HG03103 (cell line): Measurements from ENCODE around the gene EFCAB6.
"Not testable (repeated sequence)": the region's sequence is repeated elsewhere in the genome, so short reads cannot be mapped to it uniquely, and the experiment has no call there.

ENCODE experiments used
- ATAC-seq: cut with Tn5 transposase; IDR thresholded peaks from one replicate; pipeline ENCODE4 v1.9.1; 2021; ENCODE audit warnings: low read depth; ENCODE audit not compliant: unreplicated experiment

The EFCAB6 gene

GRCh38 chr22:43656581-43656980 lies 155.5 kb downstream of the EFCAB6 start:
- not testable (repeated sequence) for ATAC-seq

GRCh38 chr22:43654271-43654670 lies 157.8 kb downstream of the EFCAB6 start:
- no peak for ATAC-seq

GRCh38 chr22:43652845-43653244 lies 159.3 kb downstream of the EFCAB6 start:
- no peak for ATAC-seq

- no peak for ATAC-seq
These were observed 168.7 kb downstream of the EFCAB6 start for GRCh38 chr22:43643387-43643786.

- no peak for ATAC-seq
These were observed 169.5 kb downstream of the EFCAB6 start for GRCh38 chr22:43642319-43643206.

GRCh38 chr22:43639228-43639948 lies 172.7 kb downstream of the EFCAB6 start:
- ATAC-seq: no peak

GRCh38 chr22:43637275-43638260 lies 174.5 kb downstream of the EFCAB6 start:
- no peak for ATAC-seq

GRCh38 chr22:43636086-43636485 lies 176.0 kb downstream of the EFCAB6 start:
- no peak for ATAC-seq

GRCh38 chr22:43635101-43635500 lies 177.0 kb downstream of the EFCAB6 start:
- no peak for ATAC-seq

GRCh38 chr22:43634316-43634715 lies 177.8 kb downstream of the EFCAB6 start:
- ATAC-seq: no peak

- no peak for ATAC-seq
These were observed 178.3 kb downstream of the EFCAB6 start for GRCh38 chr22:43633631-43634285.

- ATAC-seq: no peak
These were observed 180.3 kb downstream of the EFCAB6 start for GRCh38 chr22:43631846-43632245.

- no peak for ATAC-seq
These were observed 180.9 kb downstream of the EFCAB6 start for GRCh38 chr22:43631201-43631600.

- no peak for ATAC-seq
These were observed 181.7 kb downstream of the EFCAB6 start for GRCh38 chr22:43630451-43630850.

- no peak for ATAC-seq
These were observed 183.9 kb downstream of the EFCAB6 start for GRCh38 chr22:43628250-43628649.

GRCh38 chr22:43627485-43628213 lies 184.5 kb downstream of the EFCAB6 start:
- ATAC-seq: no peak

GRCh38 chr22:43625242-43625641 lies 186.9 kb downstream of the EFCAB6 start:
- no peak for ATAC-seq

- no peak for ATAC-seq
These were observed 187.7 kb downstream of the EFCAB6 start for GRCh38 chr22:43624144-43624998.
